Lower leg skin (tissue), 4 donors: ENCODE measurements around the gene C14orf119. TPM values are rescaled to one million over a fixed set of nuclear protein-coding genes. Genes with fewer than 3 reads are reported as not detected.
A peak's percentile ranks its signal among the peaks of the same experiment; 100 is the strongest.

Experiments used
- DNase-seq, 2 donors: peaks; one replicate each; pipeline ENCODE4 v3.0.0-alpha.2; 2019; ENCODE audit warnings: low spot score in 2 of 2
- H3K4me3 ChIP-seq: fragments of 200-600 bp; sonication (generic); 2 replicates; pipeline ENCODE4 v1.5.1; 2017; ENCODE audit warnings: mild to moderate bottlenecking, low read depth; ENCODE audit not compliant: poor library complexity, severe bottlenecking
- CTCF ChIP-seq, 3 donors: fragments of 450-650 bp; IDR thresholded peaks; one replicate each; pipeline ENCODE4 v1.5.1; 2016; ENCODE audit warnings: antibody characterized with exemption in 3 of 3, mild to moderate bottlenecking in 3 of 3, moderate library complexity in 2 of 3
- POLR2A ChIP-seq, 2 donors: fragments of 450-650 bp; IDR thresholded peaks; one replicate each; pipeline ENCODE4 v1.6.1; 2016 to 2017; ENCODE audit warnings: antibody characterized with exemption in 2 of 2, mild to moderate bottlenecking in 1 of 2, moderate library complexity in 1 of 2
- WGBS, 2 donors: methylation state at CpG; one replicate each; pipeline ENCODE4 v1.1.5; 2018; 5-methylcytosine and 5-hydroxymethylcytosine counted together
- intact Hi-C: fragments of 100-400 bp; cut with DNase I; formaldehyde crosslinking; loops from one replicate; pipeline ENCODE4 v1.15.0; 2023; ENCODE audit warnings: low total_unique reads
- total RNA-seq, 4 donors: library from RNA; depleted of rRNA; stranded (reverse); fragments of >200 nt; gene quantifications; one replicate each; pipeline ENCODE4 v1.1.0, GENCODE V29; 2016

The C14orf119 gene
- total RNA-seq, 4 donors from 2014 or later: 14.5 to 29.8 (median 19.7) TPM

DNA sequence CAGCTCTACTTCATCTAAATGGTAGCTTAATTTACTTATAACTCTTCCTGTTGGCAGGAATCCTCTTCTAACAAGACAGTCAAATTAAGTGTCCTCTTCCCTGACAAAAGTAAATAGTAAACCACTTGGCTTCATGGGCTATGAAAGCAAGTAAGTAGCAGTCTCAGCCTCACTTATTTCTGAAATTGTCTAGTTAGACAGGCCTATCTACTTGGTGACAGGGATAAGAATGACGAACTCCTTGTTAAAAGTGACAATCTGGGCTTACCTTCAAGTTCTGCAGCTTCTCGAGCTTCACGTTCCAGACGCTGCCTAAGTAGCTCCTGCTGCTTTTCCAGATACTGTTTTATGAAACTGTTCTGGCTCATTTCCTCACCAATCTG lies 5.1 kb upstream of the C14orf119 start:
- no peak overlapping the region for H3K4me3 ChIP-seq
- DNase-seq: no peak
- no peak for TF ChIP-seq POLR2A (IDR thresholded peaks at IDR 0.05)
- TF ChIP-seq CTCF (IDR thresholded peaks at IDR 0.05): no peak
- 73 to 82% methylated on average over 4 of the region's 4 CpGs for WGBS, 2 donors
- intact Hi-C loops: no loop called here

DNA sequence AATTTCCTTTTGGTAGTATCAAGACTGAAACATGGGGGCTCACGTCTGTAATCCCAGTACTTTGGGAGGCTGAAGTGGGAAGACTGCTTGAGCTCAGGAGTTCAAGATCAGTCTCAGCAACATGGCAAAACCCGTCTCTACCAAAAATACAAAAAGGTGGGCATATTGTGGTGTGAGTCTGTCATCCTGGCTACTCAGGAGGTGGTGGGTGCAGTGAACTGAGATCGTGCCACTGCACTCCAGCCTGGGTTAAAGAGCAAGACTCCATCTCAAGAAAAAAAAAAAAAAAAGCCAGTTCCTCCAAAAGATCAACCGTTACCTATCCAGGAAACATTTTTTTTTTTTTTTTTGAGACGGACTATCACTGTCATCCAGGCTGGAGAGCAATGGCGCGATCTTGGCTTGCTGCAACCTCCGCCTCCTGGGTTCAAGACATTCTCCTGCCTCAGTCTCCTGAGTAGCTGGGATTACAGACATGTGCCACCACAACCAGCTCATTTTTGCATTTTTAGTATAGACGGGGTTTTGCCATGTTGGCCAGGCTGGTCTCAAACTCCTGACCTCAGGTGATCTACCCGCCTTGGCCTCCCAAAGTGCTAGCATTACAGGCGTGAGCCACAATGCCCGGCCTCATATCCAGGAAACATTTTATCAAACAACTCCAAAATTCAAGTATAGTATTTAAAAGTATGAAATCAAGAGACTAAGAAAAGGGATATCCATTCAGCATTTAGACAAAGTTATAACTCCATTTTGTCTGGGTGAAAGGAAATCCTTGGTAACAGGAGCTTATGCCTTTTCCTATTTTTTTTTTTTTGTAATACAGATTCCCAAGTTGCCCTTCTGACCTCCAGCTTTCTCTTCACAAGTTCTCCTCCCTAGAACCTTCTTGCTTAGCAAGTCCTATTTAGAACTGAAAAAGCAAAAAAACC lies 3.7 kb upstream of the C14orf119 start:
- TF ChIP-seq CTCF (IDR thresholded peaks at IDR 0.05) (no peak), POLR2A (IDR thresholded peaks at IDR 0.05) (no peak)
- 83 to 85% methylated on average over 12 of the region's 12 CpGs for WGBS, 2 donors
- DNase-seq: peak in 1 of 2 donors; percentile 62
- no peak overlapping the region for H3K4me3 ChIP-seq
- intact Hi-C loops: no loop called here

GRCh38 chr14:23093104-23093503 lies 2.2 kb upstream of the C14orf119 start:
- intact Hi-C loops: no loop called here
- DNase-seq: no peak
- TF ChIP-seq CTCF (IDR thresholded peaks at IDR 0.05) (no peak), POLR2A (IDR thresholded peaks at IDR 0.05) (no peak)
- WGBS, 2 donors: 57 to 68% methylated on average over 2 of the region's 2 CpGs
- no peak overlapping the region for H3K4me3 ChIP-seq

DNA sequence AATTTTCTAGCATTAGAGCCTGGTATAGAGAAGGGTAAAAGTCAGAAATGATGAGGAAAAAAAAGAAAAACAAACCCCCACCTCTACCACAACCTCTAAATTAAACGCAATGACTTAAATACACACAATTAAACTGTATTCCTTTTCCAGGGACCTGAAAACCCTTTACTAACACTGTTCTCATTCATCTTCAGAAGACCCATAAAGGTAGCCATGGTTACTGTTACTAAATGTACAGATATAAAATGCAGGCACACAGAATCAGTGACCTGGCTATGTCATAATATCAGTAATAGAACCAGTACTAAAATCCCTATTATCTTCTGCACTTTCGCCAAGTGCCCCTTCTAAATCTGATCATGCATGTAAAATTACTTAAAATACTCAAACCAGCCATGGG lies 1.8 kb upstream of the C14orf119 start:
- no peak overlapping the region for H3K4me3 ChIP-seq
- TF ChIP-seq POLR2A (IDR thresholded peaks at IDR 0.05): no peak
- no peak for TF ChIP-seq CTCF (IDR thresholded peaks at IDR 0.05)
- intact Hi-C loops: no loop called here
- DNase-seq: no peak
- 77 to 83% methylated on average over 2 of the region's 2 CpGs for WGBS, 2 donors

DNA sequence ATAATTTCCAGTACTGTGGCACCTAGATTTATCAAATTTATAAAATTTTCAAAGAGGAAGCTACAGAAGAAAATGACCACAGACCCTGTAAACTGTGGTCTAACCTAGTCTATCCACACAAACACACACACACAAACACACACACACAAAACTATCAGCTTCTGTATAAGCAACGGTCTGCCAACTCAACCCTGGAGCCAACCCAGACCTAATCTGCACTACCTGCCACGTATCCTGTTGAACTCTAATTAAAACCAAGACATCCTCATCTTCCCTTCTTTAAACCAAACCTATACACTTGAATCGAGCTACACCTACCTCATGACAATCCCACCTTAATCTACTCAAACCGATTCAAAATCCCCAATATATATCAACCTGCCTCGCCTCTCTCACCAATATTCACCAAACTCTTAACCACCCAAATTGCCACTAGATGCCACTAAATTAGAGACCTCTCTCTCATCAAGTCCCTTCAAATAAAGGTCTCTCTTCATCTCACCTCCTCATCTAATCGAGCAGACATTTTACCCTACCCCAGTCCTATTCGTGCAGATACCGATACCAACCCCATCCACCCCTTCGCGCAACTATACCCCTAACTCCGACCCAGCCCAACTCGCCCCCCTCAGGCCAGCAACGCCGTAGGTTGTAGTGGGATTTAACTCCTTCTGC lies 1.2 kb upstream of the C14orf119 start:
- DNase-seq: peak in 1 of 2 donors; percentile 53
- intact Hi-C loops: no loop called here
- WGBS, 2 donors: 0 to 1% methylated on average over 14 of the region's 14 CpGs
- peak overlapping the region; percentile 65 for H3K4me3 ChIP-seq
- no peak for TF ChIP-seq POLR2A (IDR thresholded peaks at IDR 0.05)
- no peak for TF ChIP-seq CTCF (IDR thresholded peaks at IDR 0.05)
